D341Med (cell line): ENCODE data around the gene MAN1A1.
A peak's percentile ranks its signal among the peaks of the same experiment; 100 is the strongest.

ENCODE experiments used
- DNase-seq: peaks from one replicate; pipeline ENCODE4 v3.0.0; 2012; ENCODE audit warnings: low spot score

MAN1A1 gene

DNA sequence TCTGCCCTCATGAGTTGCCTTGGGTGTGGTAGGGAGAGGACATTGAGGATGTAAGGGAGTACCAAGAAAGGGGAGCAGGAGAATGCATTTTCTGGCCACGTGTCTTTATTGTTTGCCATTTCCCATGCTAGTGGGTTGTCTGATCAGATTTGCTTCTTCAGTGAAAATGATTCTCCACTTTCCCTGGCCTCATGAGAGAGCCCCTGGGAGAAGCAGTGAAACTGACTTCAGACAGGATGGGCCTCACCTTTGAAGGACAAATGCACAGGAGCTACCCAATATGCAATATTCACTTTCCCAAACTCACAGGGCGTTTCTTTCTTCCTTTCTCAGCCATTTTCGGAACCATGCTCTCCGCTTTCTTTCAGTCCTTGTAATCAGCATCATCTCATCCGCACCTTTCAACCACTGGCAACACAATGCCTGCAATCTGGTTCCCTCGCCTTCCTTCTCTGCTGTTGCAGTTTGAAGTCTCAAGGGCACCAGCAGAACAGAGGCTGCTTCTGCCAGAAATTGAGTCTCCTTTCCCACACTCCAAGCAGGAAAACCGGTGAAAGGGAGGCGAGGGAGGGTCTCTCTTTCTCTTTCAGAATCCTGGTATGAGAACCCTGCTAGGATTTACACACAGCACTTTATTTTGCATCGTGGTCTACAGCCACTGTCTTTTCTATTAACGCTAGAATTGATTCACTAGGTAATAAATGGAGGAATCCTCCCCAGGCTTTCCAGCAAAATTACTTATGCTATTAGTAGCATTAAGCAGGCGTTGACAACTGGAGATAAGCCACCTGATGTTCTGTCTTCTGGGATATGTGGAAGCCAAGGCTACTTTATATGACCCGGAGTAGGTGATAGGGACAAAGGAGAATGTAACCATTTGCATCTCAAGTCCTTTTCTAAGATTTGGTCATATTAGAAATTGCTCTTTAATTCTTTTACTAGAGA is 209.1 kb downstream of the MAN1A1 start:
- DNase-seq, result no peak

DNA sequence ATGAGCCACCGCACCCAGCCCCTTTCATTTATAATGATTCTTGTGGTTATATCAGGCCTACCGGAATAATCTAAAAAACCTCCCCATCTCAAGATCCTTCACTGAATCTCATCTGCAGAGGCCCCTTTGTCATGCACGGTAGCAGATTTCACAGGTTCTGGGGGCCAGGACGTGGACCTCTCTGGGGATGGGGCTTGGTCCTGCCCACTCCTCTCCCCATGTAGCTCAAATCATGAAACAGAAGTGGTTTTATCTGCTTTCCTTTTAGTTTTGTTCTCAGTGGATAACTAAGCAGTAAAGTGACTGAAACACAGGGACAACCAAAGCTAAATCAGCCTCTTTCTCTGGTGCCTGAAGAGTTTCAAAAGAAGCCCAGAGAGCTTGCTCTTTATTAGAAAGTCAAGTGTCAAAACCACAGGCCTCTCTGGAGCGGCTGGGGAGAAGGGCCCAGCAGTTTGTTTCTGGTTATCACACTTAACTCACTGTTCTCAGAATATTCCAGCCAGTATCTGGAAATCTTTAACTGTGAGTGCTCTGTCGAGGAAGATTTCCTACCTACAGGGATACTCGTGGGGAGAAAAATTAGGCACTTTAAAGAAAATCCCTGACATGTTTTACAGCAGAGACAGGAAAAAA is 210.5 kb downstream of the MAN1A1 start:
- DNase-seq, result no peak

DNA sequence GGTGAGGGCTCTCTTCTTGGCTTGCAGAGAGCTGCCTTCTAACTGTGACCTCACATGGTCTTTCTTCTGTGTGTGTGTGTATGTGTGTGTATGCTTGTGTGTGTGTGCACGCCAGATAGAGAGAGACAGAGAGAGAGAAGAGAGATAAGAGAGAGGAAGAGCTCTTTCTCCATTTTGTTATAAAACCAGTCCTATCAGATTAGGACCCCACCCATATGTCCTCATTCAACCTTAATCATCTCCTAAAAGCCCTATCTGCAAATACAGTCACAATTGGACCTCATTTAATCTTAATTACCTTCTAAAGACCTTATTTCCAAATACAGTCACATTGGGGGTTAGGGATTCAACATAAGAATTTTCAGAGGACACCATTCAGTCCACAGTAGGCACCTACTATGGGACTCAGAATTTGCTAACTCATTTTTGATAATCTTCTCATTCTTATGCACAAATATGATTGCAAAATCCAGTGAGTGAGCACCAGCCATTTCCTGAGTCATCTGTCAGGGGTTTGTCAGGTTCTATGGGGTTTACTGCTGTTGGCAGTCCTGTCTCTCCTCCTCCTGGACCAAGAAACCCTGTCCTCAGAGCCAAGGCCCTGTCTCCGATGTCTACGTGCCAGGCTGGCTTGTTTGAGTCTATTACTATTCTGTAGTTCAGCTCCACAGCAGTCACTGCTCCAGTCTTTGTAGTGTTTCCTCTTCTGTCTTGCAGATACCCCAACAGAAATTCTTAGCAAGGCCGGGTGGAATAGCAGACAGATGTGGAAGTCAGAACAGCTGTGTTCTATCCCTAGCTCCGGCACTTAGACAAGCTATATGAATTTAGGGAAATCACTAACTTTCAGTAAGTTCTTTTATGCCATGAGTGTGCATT is 212.1 kb downstream of the MAN1A1 start:
- DNase-seq, result no peak

DNA sequence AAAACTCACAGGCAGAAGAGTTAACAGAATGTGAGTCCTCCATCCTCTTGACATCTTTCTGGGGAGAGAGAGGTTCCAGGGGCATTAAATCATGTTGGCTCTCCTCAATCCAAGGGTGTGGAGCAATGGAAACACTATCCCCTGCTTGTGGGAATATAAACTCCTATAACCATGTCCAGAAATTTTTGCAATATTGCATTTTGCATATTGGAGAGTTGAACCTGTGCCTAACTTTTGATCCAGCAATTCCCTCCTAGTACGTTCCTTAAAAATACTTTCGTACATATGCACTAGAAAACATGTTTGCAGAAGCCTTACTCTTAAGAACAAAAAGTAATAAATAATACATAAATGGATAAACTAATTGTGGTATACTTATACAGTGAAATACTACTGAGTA is 214.8 kb downstream of the MAN1A1 start:
- DNase-seq, result no peak

DNA sequence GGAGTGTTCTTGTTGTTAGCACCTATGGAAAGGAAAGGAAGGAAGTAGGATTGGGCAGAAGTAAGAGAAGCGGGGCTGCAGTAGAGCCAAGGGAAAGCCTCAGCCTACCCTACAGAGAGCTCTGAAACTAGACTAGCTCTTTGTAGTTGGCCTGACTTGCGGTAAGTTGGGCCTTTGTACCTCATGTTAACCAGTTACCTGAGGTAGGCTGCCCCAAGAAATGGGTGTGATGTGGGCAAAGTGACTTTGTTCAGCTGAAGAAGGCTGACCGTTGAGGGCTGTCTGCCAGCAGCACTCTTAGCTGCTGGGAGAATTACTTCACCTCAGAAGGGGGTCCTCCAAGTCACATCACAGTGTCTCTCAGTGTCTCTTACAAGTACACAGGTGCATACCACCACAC is 216.2 kb downstream of the MAN1A1 start:
- no peak for DNase-seq

DNA sequence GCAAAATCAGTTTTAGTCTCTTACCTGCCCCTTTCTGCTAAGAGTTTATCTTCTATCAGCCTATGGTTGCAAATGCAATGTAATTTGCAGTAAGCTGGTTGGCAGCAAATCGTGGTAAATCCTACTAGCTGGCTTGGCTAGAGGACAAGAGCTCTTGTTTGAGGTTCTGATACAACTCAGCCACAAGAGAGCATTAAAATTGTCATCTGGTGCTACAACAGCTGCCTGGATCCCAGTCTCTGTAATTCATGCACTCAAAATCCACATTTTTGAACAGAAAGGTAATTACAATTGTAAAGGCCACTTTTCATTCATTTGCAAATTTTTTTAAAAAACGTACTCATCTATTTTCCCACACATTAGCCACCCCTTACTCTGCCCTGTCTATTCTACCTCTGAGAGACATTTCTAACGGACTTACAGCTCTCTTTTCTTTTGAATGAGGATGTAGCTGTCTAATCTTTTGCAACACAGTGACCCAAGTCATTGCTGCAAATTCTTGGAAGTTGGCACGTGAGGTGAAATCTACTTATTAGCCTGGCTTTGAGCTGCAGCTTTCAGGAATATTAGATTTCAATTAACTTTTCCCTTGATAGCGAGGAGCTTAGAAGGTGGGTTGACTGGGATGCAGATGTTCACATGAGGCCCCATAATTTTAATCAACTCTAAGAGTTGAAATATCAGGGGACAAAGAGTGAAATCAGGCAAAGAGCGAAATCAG is 217.1 kb downstream of the MAN1A1 start:
- DNase-seq, result peak; percentile 52

DNA sequence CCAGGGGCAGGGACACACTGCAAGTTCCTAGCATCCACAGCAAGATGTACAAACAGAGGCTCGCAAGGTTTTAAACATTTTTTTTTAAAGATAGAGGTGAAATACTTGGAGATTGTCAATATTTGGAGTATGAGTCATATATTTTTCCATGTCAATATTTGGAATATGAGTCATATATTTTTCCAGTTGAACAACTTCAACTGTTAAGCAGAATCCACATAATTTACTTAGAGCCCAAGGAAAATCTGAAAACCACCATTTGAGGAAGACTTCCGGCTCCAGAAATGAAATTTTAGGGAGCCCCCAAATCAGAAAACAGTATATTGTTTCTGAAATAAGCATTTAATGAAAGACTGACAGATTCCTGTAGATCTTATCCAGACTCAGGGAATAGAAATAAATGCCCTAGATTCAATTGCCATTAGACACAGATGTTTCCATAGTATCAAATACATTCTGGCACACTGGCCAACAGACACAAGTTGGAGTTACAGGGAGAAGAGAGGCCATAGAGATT is 219.5 kb downstream of the MAN1A1 start:
- no peak for DNase-seq

DNA sequence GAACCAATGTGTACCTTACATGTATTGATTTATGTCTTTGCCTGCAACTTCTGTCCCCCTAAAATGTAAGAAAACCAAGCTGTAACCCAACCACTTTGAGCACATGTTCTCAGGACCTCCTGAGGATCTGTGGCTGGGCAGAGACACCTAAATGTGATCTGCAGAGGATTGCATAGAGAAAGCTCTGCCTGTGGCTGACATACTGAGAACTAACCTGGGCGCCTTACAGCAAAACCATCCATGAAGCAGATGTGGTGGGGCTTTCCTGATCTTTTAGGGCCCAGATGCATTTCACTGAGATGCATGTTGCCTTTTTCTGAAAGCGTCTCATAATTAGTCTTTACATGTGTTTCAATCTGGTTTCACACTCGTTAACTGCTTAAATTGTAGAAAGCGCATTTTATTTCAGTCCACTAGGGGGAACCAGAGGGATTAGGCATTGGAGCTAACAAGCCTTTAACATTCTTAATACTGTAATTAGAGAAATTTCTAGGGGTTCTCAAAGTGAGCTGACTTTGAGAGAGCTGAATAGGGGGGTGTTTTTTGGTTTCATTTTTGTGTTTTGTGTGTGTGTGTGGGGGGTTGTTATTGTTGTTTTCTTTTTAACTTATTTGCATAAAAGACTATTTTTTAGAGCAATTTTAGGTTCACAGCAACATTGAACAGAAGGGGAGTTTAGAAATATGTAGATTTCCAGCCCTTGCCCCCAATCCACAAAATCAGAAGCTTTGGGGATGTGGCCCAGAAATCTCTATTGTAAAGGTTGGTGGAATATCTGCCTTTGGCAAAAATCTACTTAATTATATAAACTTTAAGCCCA is 220.2 kb downstream of the MAN1A1 start:
- no peak for DNase-seq

DNA sequence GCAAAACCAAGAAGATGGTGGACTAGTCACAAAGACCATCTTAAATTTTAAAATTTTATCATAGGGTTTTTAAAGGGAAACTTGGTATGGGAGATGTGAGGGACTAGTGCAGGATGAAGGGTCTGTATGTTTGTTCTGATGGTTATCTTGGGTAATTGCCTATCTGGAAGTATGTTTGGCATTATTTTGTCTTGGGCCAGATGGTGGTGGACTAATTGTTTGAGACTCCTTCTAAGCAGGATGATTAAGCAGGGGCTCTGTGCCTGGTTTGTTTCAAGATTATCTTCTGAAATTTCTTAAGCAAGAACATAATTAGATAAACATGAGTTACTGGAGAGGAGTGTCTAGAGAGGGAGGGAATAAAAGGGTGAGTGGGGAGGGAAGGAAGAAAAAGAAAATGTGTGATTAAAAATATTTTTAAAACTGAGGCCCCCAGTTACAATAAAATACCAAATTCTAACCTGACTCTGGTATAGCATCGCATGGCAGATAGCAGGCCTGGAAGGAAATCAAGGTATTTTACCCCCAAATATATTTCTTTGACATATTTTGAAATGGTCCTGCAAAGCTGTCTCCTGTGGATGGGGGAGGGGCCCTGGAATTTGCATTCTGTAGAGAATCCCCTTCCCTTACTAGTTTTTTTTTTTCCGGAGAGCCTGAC is 221.2 kb downstream of the MAN1A1 start:
- no peak for DNase-seq

DNA sequence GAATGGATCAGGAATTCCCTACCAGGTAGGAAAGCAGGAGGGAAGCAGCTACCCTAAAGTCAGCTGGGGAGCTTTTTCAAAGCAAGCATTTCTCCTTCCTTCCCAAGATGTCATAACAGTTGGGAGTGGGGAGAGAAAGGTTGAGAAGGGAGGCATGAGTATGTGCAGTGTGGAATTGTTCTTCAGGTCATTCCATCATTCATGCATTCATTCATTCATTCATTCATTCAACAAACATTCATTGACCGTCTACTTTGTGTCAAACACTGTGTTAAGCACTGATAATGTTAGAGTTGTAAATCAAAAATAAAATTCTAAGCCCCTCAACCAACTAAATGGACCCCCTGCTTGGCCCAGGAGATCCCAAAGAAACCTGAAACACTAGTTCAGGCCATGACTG is 221.9 kb downstream of the MAN1A1 start:
- DNase-seq, result no peak
